ENCODE results near the gene LAMB2. TPM values are rescaled to one million over a fixed set of nuclear protein-coding genes. Genes with fewer than 3 reads are reported as not detected.

The LAMB2 gene
- total RNA-seq, 4 donors from 2014 or later, result 578 to 980 (median 645) TPM

DNA sequence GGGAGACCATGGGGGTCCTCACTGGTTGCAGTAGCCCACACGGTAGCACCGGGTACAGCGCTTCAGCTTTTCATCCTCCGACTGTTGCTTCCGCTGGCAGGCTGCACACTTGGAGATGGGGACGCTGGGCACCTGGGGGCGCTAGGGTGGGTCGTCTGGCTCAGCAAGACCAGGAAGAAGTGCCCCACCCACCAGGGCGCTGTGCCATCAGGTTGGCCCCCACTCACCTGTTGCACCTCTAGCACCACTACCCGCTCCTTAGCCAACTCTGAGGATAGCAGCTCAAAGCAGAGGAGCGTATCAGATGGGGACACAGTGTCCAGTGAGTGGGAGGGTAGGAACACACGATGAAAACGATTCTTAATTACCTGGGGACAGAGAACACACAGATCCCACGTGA lies 20.6 kb downstream of the LAMB2 start:
- WGBS, 2 donors (ENCODE audit: low coverage in 1 of 2), result 84 to 100% methylated on average over 1 to 3 of the region's 14 CpGs
- Histone ChIP-seq H3K36me3 (peaks cover 4 to 100% of the 10 kb centered on the region in 2 donors), H3K4me1 (peaks cover 0 to 6% (median 0%) of the 10 kb centered on the region in 3 donors), H3K4me3 (no peak overlapping the region), H3K9me3 (no peaks in the 10 kb centered on the region), H3K27ac (no peak overlapping the region), H3K27me3 (no peaks in the 10 kb centered on the region)
- TF ChIP-seq, protein P1, sequence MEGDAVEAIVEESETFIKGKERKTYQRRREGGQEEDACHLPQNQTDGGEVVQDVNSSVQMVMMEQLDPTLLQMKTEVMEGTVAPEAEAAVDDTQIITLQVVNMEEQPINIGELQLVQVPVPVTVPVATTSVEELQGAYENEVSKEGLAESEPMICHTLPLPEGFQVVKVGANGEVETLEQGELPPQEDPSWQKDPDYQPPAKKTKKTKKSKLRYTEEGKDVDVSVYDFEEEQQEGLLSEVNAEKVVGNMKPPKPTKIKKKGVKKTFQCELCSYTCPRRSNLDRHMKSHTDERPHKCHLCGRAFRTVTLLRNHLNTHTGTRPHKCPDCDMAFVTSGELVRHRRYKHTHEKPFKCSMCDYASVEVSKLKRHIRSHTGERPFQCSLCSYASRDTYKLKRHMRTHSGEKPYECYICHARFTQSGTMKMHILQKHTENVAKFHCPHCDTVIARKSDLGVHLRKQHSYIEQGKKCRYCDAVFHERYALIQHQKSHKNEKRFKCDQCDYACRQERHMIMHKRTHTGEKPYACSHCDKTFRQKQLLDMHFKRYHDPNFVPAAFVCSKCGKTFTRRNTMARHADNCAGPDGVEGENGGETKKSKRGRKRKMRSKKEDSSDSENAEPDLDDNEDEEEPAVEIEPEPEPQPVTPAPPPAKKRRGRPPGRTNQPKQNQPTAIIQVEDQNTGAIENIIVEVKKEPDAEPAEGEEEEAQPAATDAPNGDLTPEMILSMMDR (IDR thresholded peaks at IDR 0.05), result no peak
- TF ChIP-seq POLR2AphosphoS5 (IDR thresholded peaks at IDR 0.05), result no peak
- no peak for TF ChIP-seq EP300 (IDR thresholded peaks at IDR 0.05)
- TF ChIP-seq POLR2A (IDR thresholded peaks at IDR 0.05), result no peak
- ATAC-seq, result no peak

DNA sequence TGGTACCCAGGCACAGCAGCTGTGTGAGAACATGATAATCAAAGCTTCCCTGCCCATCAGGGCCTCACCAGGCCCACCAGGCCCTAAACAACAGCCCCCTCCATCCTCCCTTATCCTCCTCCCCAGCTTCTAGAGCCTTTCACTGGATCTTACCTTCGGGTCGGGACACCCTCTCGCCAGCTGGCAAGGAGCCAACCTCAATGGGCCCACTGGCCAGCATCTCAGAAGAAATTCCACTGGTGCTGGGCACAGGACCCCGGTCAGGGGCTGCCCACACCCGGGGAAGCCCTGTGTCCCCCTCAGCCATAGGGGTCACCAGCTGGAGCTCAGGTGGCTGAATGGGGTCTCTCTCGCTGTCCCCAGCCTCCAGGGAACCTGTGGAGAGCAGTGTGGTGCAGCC lies 21.5 kb downstream of the LAMB2 start:
- no CpG with 5 or more reads among the region's 6 CpGs for WGBS, 2 donors (ENCODE audit: low coverage in 1 of 2)

DNA sequence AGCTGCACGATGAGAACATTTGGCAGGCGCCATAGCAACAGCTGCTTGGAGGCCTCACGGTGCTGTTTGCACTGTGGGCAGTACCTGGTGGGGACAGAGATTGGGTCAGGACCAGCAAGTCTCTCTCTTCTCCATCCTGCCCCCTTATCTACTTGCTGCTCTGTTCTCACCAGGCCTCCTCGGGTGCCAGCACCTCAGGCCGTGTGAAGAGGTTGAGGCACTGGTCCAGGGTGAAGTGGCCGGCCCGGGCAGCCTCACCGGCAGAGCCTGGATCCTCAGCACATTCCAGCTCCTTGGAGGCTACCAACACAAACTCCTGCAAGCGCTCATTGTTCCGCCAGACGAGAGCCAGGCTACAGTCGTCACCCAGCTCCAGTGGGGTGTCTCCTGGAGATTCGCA lies 22.1 kb downstream of the LAMB2 start:
- no peaks in the 10 kb centered on the region for H3K27me3 ChIP-seq
- H3K36me3 ChIP-seq, result peaks cover under 1 to 96% of the 10 kb centered on the region in 2 donors
- WGBS, 2 donors (ENCODE audit: low coverage in 1 of 2), result 66% methylated on average over 3 of the region's 13 CpGs; no CpG with 5 or more reads in 1 of the 2 donors
- peaks cover 0 to 5% (median 0%) of the 10 kb centered on the region in 3 donors for H3K4me1 ChIP-seq
- TF ChIP-seq, protein P1 (IDR thresholded peaks at IDR 0.05), result no peak
- TF ChIP-seq POLR2AphosphoS5 (IDR thresholded peaks at IDR 0.05), result no peak
- no peak for TF ChIP-seq POLR2A (IDR thresholded peaks at IDR 0.05)
- no peak for TF ChIP-seq EP300 (IDR thresholded peaks at IDR 0.05)
- no peak overlapping the region for H3K27ac ChIP-seq
- no peak overlapping the region for H3K4me3 ChIP-seq
- H3K9me3 ChIP-seq, result no peaks in the 10 kb centered on the region
- no peak for ATAC-seq

More for the DNA sequence above, 21.5 kb downstream of the LAMB2 start:
- H3K4me1 ChIP-seq, result no peaks in the 10 kb centered on the region
- H3K9me3 ChIP-seq, result no peaks in the 10 kb centered on the region
- H3K27me3 ChIP-seq, result no peaks in the 10 kb centered on the region
- H3K27ac ChIP-seq, result no peak overlapping the region
- TF ChIP-seq, protein P1 (IDR thresholded peaks at IDR 0.05), result no peak
- TF ChIP-seq EP300 (IDR thresholded peaks at IDR 0.05), result no peak
- no peak overlapping the region for H3K4me3 ChIP-seq
- H3K36me3 ChIP-seq, result peaks cover 4 to 100% of the 10 kb centered on the region in 2 donors
- ATAC-seq, result no peak

DNA sequence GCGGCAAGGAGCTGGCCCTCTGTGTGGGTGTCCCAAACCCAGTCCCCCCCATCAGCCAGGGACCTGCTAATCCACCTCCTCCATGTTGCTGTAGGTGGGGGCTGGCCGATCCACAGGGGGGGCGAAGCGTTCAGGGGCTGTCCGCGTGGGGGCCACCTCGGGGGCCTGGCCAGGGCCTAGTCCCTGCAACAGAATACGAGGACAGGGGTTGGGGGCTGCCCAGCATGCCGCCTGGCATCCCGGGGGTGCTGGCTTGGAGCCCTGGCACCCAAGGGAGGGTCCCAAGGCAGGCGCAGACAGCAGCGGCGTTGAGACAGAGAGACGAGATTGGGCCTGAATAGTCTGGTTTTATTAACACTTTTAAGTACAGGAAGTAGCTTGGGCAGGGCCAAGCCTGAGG lies 24.5 kb downstream of the LAMB2 start:
- no peaks in the 10 kb centered on the region for H3K27me3 ChIP-seq
- TF ChIP-seq EP300 (IDR thresholded peaks at IDR 0.05), result no peak
- H3K36me3 ChIP-seq, result peaks cover 0 to 72% of the 10 kb centered on the region in 2 donors
- no peak overlapping the region for H3K4me3 ChIP-seq
- H3K4me1 ChIP-seq, result peaks cover 0 to 25% (median 15%) of the 10 kb centered on the region in 3 donors
- 70% methylated on average over 2 of the region's 14 CpGs; no CpG with 5 or more reads in 1 of the 2 donors for WGBS, 2 donors (ENCODE audit: low coverage in 1 of 2)
- H3K27ac ChIP-seq, result no peak overlapping the region
- H3K9me3 ChIP-seq, result no peaks in the 10 kb centered on the region
- no peak for ATAC-seq

DNA sequence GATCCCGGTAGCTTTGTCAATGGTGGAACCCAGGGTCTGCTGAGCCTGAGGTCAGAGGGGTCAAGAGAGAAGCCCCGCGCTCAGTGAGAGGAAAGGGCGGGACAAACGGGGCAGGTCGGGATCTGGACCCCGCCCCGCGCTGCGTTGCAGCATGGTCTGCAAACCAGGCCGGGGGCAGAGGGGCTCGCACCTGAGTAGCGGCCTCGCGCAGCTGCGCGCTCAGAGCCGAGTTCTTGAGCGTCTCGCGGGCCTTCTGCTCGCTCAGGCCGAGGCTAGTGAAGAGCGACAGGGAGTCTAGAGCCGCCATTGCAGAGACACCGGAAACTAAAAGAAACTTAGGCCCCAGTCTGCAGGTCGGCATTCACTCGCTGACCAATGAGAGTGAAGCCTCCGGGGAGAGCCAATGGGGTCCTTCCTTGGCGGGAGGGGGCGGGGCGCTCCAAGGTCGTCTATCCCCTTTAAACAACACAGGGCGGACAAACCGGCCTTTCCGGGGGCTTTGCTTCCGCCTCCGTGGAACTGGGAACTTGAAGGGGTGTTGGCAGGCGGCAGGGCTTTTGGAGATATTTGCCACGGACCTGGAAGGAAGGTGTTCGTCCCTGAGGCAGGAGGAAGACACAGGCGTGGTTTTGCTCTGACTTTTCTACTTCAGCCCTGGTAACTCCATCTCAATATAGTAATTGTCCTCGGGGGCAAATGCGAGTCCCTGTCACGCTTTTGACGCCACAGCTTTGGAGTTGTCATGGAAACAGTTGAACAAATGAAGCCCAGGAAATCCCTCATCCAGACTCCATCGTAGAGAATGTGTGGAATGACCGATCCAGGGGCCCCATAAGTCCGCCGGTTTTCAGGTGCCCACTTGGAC lies 28.2 kb downstream of the LAMB2 start, which contains the start of gene QARS1:
TSS of gene QARS1 (minus strand) at position 331 of the 865 bp plus-strand sequence. CDS start at position 307, 24 bp downstream.
- H3K36me3 ChIP-seq, result peaks cover 0 to 72% of the 10 kb centered on the region in 2 donors
- peaks cover 0 to 33% (median 16%) of the 10 kb centered on the region in 3 donors for H3K4me1 ChIP-seq

More for the DNA sequence above, 28.2 kb downstream of the LAMB2 start, which contains the start of gene QARS1:
- TF ChIP-seq POLR2A (IDR thresholded peaks at IDR 0.05), result peak; percentile 37 to 65
- no peak for TF ChIP-seq EP300 (IDR thresholded peaks at IDR 0.05)
- TF ChIP-seq, protein P1 (IDR thresholded peaks at IDR 0.05), result no peak
- TF ChIP-seq POLR2AphosphoS5 (IDR thresholded peaks at IDR 0.05), result peak; percentile 45
- peak; percentile 99 for ATAC-seq
- 0 to 1% methylated on average over 1 to 19 of the region's 50 CpGs for WGBS, 2 donors (ENCODE audit: low coverage in 1 of 2)
- Histone ChIP-seq H3K27me3 (no peaks in the 10 kb centered on the region), H3K9me3 (no peaks in the 10 kb centered on the region), H3K4me3 (peak within 1 kb of the TSS; percentile 56 to 94), H3K27ac (peak within 1 kb of the TSS; percentile 49 to 88 (median 87))
